Gastrocnemius medialis (tissue), 4 donors: ENCODE data around the gene GRM1.

Experiments used
- CTCF ChIP-seq, 5 experiments: fragments of 450-650 bp in 3 of 5; fragments of 200-600 bp in 2 of 5; sonication (generic) in 2 of 5; IDR thresholded peaks in 4 of 5; conservative IDR thresholded peaks in 1 of 5; 1 replicate in 4 of 5; 2 replicates in 1 of 5; pipeline ENCODE4 v1.5.1; 2016 to 2019; ENCODE audit warnings: antibody characterized with exemption in 5 of 5, mild to moderate bottlenecking in 3 of 5, moderate library complexity in 3 of 5
- POLR2A ChIP-seq, 2 donors: fragments of 450-650 bp; IDR thresholded peaks; one replicate each; pipeline ENCODE4 v1.6.1; 2017; ENCODE audit warnings: antibody characterized with exemption in 2 of 2, mild to moderate bottlenecking in 2 of 2, moderate library complexity in 2 of 2

GRCh38 chr6:146209942-146210341, 181.1 kb downstream of the GRM1 start:
- TF ChIP-seq CTCF (IDR thresholded peaks at IDR 0.05 in 4 of 5, conservative IDR thresholded peaks at IDR 0.05 in 1 of 5) (no peak), POLR2A (IDR thresholded peaks at IDR 0.05) (no peak)
